ENCODE results near the gene PEX14. TPM values are rescaled to one million over a fixed set of nuclear protein-coding genes. Genes with fewer than 3 reads are reported as not detected.

PEX14 gene
- total RNA-seq, 1 experiment from 2014 or later: 29.3 TPM

GRCh38 chr1:10449751-10450150 lies 25.0 kb upstream of the PEX14 start, which contains the start of gene CORT:
Gene CORT, plus strand, starts transcription at chr1:10450031. Its CDS starts 193 bp downstream, at chr1:10450224.
- Histone ChIP-seq H4K20me1 (ENCODE audit: insufficient read depth) (no peaks in the 10 kb centered on the region), H3K36me3 (ENCODE audit: control insufficient read depth in 1 of 2, insufficient read depth in 2 of 2, low read length in 2 of 2) (no peaks in the 10 kb centered on the region), H3K27me3 (ENCODE audit: insufficient read depth, low read length) (no peaks in the 10 kb centered on the region), H3K4me2 (ENCODE audit: low read length) (no peak within 1 kb of the TSS), H3K79me2 (ENCODE audit: insufficient read depth, low read length) (no peaks in the 10 kb centered on the region), H2AFZ (ENCODE audit: low read depth, low read length, poor library complexity, severe bottlenecking) (no peak within 1 kb of the TSS), H3K4me3 (replicated peaks in 1 of 2; ENCODE audit: low read depth in 1 of 2, low read length in 2 of 2) (no peak within 1 kb of the TSS), H3K9me2 (ENCODE audit: insufficient read depth) (no peaks in the 10 kb centered on the region), H3K4me1 (ENCODE audit: control insufficient read depth in 1 of 2, insufficient read depth in 2 of 2, low read length in 2 of 2) (no peaks in the 10 kb centered on the region), H3K9ac (ENCODE audit: low read length) (no peak within 1 kb of the TSS), H3K27ac (ENCODE audit: low read depth, low read length) (no peak within 1 kb of the TSS), H3K9me3 (ENCODE audit: control insufficient read depth in 1 of 2, insufficient read depth in 1 of 2, low read depth in 1 of 2, low read length in 2 of 2) (peaks cover 0 to 3% of the 10 kb centered on the region in 2 experiments; a peak in 1 of 4 replicates)
- ChIA-PET CTCF (no interaction called here), RAD21 (ENCODE audit: low non-redundant PET in 1 of 2, low total read pairs in 2 of 2, uncharacterized antibody in 2 of 2, unreplicated experiment in 2 of 2) (no interaction called here), POLR2A (no interaction called here)
- no peak for TF ChIP-seq SRF (IDR thresholded peaks at IDR 0.05; ENCODE audit: low read depth)
- TF ChIP-seq RAD21 (IDR thresholded peaks at IDR 0.05; ENCODE audit: low read depth): no peak
- TF ChIP-seq EZH2 (IDR thresholded peaks at IDR 0.05): no peak
- DNase-seq (ENCODE audit: low read depth, low spot score) (no peak), ATAC-seq (no peak)
- intact Hi-C loops (cut with micrococcal nuclease): no loop called here
- BruUV-seq (replicated peaks): no TSS peak

GRCh38 chr1:10450156-10450814 lies 24.5 kb upstream of the PEX14 start:
- Histone ChIP-seq H3K36me3 (ENCODE audit: control insufficient read depth in 1 of 2, insufficient read depth in 2 of 2, low read length in 2 of 2) (no peaks in the 10 kb centered on the region), H3K27me3 (ENCODE audit: insufficient read depth, low read length) (no peaks in the 10 kb centered on the region), H2AFZ (ENCODE audit: low read depth, low read length, poor library complexity, severe bottlenecking) (no peak overlapping the region), H3K27ac (ENCODE audit: low read depth, low read length) (no peak overlapping the region), H3K4me3 (replicated peaks in 1 of 2; ENCODE audit: low read depth in 1 of 2, low read length in 2 of 2) (no peak overlapping the region), H3K9me2 (ENCODE audit: insufficient read depth) (no peaks in the 10 kb centered on the region), H4K20me1 (ENCODE audit: insufficient read depth) (no peaks in the 10 kb centered on the region), H3K4me1 (ENCODE audit: control insufficient read depth in 1 of 2, insufficient read depth in 2 of 2, low read length in 2 of 2) (no peaks in the 10 kb centered on the region), H3K9me3 (ENCODE audit: control insufficient read depth in 1 of 2, insufficient read depth in 1 of 2, low read depth in 1 of 2, low read length in 2 of 2) (peaks cover 0 to 4% of the 10 kb centered on the region in 2 experiments; a peak in 1 of 4 replicates), H3K9ac (ENCODE audit: low read length) (no peak overlapping the region), H3K79me2 (ENCODE audit: insufficient read depth, low read length) (no peaks in the 10 kb centered on the region), H3K4me2 (ENCODE audit: low read length) (no peak overlapping the region)
- RAD21 ChIA-PET (ENCODE audit: low non-redundant PET in 1 of 2, low total read pairs in 2 of 2, uncharacterized antibody in 2 of 2, unreplicated experiment in 2 of 2): no interaction called here
- CTCF ChIA-PET: no interaction called here
- BruUV-seq (replicated peaks): no TSS peak
- intact Hi-C loops (cut with micrococcal nuclease): no loop called here
- no peak for ATAC-seq
- POLR2A ChIA-PET: no interaction called here
- no peak for DNase-seq (ENCODE audit: low read depth, low spot score)
- TF ChIP-seq SP1 (IDR thresholded peaks at IDR 0.05; ENCODE audit: low read depth) (no peak), REST (IDR thresholded peaks at IDR 0.05; ENCODE audit: low read depth) (no peak), EZH2phosphoT487 (IDR thresholded peaks at IDR 0.05; ENCODE audit: borderline replicate concordance) (no peak), ZBTB33 (IDR thresholded peaks at IDR 0.05; ENCODE audit: extremely low read depth, insufficient replicate concordance, low read length) (no peak), JUND (IDR thresholded peaks at IDR 0.05) (no peak), YY1 (IDR thresholded peaks at IDR 0.05; ENCODE audit: extremely low read depth, insufficient replicate concordance, low read depth, low read length) (no peak), RAD21 (IDR thresholded peaks at IDR 0.05; ENCODE audit: low read depth) (no peak), TCF7L2 (IDR thresholded peaks at IDR 0.05; ENCODE audit: borderline replicate concordance, extremely low read depth, insufficient read depth, insufficient read length) (no peak), ZFX (IDR thresholded peaks at IDR 0.05) (no peak), POLR2A (IDR thresholded peaks at IDR 0.05; ENCODE audit: borderline replicate concordance, extremely low read depth, insufficient read depth, insufficient read length) (no peak), EZH2 (IDR thresholded peaks at IDR 0.05) (no peak), ZNF274 (IDR thresholded peaks at IDR 0.05; ENCODE audit: low read depth, low read length) (no peak), SIN3A (IDR thresholded peaks at IDR 0.05; ENCODE audit: low read depth) (no peak), EGR1 (IDR thresholded peaks at IDR 0.05; ENCODE audit: low read depth) (no peak), CBX3 (IDR thresholded peaks at IDR 0.05; ENCODE audit: low read depth) (no peak), FOSL1 (IDR thresholded peaks at IDR 0.05; ENCODE audit: low read depth) (no peak)
